ENCODE results near the gene MAK. TPM values are rescaled to one million over a fixed set of nuclear protein-coding genes. Genes with fewer than 3 reads are reported as not detected.
"Not testable (repeated sequence)": the region's sequence is repeated elsewhere in the genome, so short reads cannot be mapped to it uniquely, and the experiment has no call there.

The MAK gene
- total RNA-seq, 1 donor from 2014 or later: 0.12 TPM

DNA sequence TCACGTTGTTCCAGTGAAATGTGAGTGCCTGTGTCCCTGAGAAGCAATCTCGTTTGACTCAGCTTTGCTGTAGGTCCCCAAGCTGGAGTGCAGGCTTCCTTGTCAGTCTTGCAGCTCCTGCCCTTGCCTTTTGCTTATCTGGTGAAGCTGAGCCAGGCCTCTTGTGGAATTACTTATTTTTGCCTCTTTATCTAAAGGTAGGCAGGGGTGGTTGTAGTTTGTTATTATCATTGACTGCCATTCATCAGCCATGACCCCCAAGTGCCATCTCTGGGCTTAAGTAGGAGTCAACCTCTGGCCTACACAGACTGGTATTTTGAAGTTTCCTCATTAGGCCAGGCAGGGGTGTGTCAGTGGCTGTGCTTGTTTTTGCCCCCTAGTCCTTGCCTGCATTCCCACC, 88.6 kb downstream of the MAK start:
- TF ChIP-seq, protein P1, sequence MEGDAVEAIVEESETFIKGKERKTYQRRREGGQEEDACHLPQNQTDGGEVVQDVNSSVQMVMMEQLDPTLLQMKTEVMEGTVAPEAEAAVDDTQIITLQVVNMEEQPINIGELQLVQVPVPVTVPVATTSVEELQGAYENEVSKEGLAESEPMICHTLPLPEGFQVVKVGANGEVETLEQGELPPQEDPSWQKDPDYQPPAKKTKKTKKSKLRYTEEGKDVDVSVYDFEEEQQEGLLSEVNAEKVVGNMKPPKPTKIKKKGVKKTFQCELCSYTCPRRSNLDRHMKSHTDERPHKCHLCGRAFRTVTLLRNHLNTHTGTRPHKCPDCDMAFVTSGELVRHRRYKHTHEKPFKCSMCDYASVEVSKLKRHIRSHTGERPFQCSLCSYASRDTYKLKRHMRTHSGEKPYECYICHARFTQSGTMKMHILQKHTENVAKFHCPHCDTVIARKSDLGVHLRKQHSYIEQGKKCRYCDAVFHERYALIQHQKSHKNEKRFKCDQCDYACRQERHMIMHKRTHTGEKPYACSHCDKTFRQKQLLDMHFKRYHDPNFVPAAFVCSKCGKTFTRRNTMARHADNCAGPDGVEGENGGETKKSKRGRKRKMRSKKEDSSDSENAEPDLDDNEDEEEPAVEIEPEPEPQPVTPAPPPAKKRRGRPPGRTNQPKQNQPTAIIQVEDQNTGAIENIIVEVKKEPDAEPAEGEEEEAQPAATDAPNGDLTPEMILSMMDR (conservative IDR thresholded peaks at IDR 0.05; ENCODE audit: low read depth, low read length): no peak
- DNase-seq (ENCODE audit: low read depth): no peak
- H3K4me3 ChIP-seq (ENCODE audit: low read depth, low read length): no peak overlapping the region

DNA sequence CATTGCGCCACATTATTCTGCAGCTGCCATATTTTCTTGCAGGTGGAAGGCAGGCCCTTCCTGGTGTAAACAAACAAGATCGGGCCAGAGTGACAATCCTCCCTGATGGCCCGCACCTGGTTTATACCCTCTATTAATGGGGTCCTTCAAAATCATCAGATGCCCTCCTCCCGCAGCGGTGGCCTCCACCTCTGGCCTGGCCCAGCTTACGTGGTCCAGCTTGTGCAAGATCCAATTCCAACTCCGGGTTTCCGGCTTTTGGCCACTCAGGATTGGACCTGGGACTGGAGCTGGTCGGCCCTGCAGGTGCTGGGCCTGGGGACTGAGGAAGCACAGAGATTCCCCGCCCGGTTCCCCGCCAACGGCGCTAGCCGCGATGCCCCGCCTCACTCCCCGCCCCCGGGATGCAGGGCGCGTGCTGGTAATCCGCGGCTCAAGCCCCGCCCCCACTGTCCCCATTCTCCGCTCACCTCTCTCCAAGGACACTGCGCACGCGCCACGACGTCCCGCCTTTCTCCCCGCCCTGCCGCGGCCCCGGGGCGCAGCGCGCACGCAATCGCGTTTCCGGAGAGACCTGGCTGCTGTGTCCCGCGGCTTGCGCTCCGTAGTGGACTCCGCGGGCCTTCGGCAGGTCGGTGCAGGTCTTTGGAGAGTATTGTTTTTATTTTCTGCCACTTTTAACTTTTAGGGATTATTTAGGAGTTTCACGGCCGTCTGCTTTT, 90.9 kb downstream of the MAK start, which contains the start of gene TMEM14B:
Gene TMEM14B, plus strand, starts transcription at position 555 of the 722 bp plus-strand sequence. CDS start 1,441 bp downstream, outside the sequence.
- peak within 1 kb of the TSS; percentile 78 for H3K4me3 ChIP-seq (ENCODE audit: low read depth, low read length)
- TF ChIP-seq, protein P1 (conservative IDR thresholded peaks at IDR 0.05; ENCODE audit: low read depth, low read length): no peak
- peak; percentile 62 for DNase-seq (ENCODE audit: low read depth)

DNA sequence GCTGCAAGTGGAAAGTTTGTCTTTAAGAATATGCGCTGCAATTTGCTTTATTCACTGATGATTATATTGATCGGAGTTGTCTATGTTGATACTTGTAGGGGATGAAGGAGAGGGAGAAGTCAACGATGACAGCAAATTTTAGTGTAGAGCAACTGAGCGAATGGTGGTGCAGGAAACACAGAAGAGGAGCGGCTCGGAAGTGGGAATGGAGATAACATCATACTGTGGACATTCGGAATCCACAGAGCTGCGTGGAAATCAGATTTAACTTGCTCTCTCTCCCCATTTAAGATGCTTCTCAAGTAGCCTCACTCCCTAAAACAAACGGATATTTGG, 91.5 kb downstream of the MAK start:
- TF ChIP-seq, protein P1 (conservative IDR thresholded peaks at IDR 0.05; ENCODE audit: low read depth, low read length): no peak
- H3K4me3 ChIP-seq (ENCODE audit: low read depth, low read length): peak overlapping the region; percentile 78
- DNase-seq (ENCODE audit: low read depth): no peak

DNA sequence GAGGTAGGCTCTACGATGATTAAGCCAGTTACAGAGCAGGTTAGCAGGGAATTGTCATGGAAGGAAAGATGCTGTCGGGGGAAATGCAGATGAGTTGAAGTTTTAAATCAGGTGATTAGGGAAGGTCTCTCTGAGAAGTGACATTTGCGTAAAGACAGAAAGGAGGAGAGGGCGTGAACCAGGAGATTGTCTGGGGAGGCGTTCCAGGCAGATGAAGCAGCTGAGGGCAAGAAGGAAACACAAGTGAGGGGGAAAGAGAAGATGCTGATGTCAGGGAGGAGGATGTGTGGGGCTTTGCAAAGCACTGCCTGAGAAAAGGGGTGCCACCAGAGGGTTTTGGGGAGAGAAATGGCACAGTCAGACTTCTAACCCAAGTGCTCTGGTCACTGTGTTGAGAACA, 93.2 kb downstream of the MAK start:
- TF ChIP-seq, protein P1 (conservative IDR thresholded peaks at IDR 0.05; ENCODE audit: low read depth, low read length): no peak
- H3K4me3 ChIP-seq (ENCODE audit: low read depth, low read length): no peak overlapping the region
- no peak for DNase-seq (ENCODE audit: low read depth)

DNA sequence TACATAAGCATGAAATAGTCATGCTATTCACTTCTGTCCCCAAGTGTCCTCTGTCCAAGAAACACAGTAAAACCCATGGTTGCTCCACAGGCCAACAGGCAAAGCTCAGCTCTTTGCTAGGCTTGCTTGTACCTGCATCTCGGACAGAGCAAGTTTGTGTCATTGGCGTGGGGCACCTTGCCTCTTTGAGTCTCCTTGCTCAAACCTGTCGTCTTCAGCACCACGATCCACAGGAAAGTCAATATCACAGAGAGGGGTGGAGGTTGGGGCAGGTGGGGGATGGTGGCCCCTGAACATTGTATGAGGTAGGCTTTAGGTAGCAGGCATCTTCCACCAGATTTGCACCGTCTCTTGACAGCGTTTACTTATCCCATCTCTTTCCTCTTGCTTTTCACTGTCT, 94.8 kb downstream of the MAK start:
- no peak overlapping the region for H3K4me3 ChIP-seq (ENCODE audit: low read depth, low read length)
- TF ChIP-seq, protein P1 (conservative IDR thresholded peaks at IDR 0.05; ENCODE audit: low read depth, low read length): no peak
- no peak for DNase-seq (ENCODE audit: low read depth)

DNA sequence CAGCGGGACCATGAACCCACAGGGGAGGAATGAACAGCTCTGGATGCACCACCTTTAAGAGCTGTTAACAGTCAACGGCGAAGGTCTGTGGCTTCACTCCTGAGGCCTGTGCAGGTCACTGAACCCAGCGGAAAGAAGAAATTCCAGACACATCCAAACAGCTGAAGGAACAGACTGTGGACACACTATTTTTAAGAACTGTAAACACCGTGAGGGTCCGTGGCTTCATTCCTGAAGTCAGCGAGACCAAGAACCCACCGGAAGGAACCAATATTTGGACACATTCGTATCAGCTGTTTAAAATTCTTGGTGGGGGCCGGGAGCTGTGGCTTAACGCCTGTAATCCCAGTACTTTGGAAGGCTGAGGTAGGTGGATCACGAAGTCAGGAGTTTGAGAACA, 96.1 kb downstream of the MAK start:
- TF ChIP-seq, protein P1 (conservative IDR thresholded peaks at IDR 0.05; ENCODE audit: low read depth, low read length): no peak
- no peak overlapping the region for H3K4me3 ChIP-seq (ENCODE audit: low read depth, low read length)
- no peak for DNase-seq (ENCODE audit: low read depth)

DNA sequence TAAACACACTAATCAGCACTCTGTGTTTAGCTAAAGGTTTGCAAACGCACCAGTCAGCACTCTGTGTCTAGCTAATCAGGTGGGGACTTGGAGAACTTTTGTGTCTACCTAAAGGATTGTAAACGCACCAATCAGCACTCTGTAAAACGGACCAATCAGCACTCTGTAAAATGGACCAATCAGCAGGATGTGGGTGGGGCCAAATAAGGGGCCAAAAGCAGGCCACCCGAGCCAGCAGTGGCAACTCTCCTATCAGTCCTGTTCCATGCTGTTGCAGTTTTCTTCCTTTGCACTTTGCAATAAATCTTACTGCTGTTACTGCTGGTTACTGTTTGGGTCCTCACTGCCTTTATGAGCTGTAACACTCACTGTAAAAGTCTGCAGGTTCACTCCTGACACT, 96.7 kb downstream of the MAK start:
- H3K4me3 ChIP-seq (ENCODE audit: low read depth, low read length); DNase-seq (ENCODE audit: low read depth): not testable (repeated sequence)
